Tibial nerve (tissue), 4 donors: ENCODE data around the gene MAGI2.

Source experiments
- EP300 ChIP-seq, 2 donors: sonication (generic); formaldehyde crosslinking; IDR thresholded peaks; one replicate each; pipeline ENCODE4 v1.6.1; 2017; ENCODE audit warnings: antibody characterized with exemption in 2 of 2, mild to moderate bottlenecking in 1 of 2
- TF ChIP-seq, protein P1 (sequence below), 5 experiments: fragments of 200-600 bp in 3 of 5; fragments of 450-650 bp in 2 of 5; sonication (generic) in 3 of 5; IDR thresholded peaks; one replicate each; pipeline ENCODE4 v1.5.1; 2016 to 2019; ENCODE audit warnings: antibody characterized with exemption in 5 of 5, mild to moderate bottlenecking in 3 of 5, moderate library complexity in 2 of 5

DNA sequence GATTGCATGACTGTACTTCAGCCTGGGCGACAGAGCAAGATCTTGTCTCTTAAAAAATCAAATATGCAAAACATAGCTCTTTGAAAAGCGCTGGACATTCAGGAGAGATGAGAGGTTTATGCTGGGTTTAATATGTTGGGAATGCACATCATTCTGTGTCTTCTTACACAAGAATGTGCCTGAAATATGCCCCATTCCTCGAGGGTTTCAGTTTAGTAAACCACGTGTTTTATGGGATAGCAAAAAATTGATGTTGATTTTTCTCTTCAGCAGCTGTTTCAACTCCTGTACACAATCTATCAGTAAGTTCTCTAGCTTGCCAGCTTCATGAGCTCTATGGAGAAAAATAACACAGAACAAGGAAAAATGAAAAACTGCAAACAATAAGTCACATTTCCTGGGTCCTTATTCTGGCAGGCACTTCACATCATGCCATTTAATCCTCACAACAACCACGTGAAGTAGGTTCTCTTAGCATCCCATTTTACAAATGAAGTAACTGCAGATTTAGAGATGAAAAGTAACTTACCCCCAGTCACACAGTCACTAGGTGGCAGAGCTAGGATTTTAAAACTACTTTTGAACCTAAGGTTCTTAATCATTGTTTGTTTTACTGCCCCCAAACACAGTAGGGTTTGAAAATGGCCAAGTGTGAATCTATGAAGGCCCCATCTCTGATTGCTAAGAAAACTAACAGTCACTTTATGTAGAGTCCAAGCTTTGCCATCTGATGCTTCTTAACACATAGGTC is 1231.3 kb downstream of the MAGI2 start:
- no peak for TF ChIP-seq EP300 (IDR thresholded peaks at IDR 0.05)
- TF ChIP-seq, protein P1, sequence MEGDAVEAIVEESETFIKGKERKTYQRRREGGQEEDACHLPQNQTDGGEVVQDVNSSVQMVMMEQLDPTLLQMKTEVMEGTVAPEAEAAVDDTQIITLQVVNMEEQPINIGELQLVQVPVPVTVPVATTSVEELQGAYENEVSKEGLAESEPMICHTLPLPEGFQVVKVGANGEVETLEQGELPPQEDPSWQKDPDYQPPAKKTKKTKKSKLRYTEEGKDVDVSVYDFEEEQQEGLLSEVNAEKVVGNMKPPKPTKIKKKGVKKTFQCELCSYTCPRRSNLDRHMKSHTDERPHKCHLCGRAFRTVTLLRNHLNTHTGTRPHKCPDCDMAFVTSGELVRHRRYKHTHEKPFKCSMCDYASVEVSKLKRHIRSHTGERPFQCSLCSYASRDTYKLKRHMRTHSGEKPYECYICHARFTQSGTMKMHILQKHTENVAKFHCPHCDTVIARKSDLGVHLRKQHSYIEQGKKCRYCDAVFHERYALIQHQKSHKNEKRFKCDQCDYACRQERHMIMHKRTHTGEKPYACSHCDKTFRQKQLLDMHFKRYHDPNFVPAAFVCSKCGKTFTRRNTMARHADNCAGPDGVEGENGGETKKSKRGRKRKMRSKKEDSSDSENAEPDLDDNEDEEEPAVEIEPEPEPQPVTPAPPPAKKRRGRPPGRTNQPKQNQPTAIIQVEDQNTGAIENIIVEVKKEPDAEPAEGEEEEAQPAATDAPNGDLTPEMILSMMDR (IDR thresholded peaks at IDR 0.05) = no peak
